Peyer's patch (tissue), 4 donors: Measurements from ENCODE around the gene OGA. TPM values are rescaled to one million over a fixed set of nuclear protein-coding genes. Genes with fewer than 3 reads are reported as not detected.

Experiments
- DNase-seq, 3 donors: peaks; one replicate each; pipeline ENCODE4 v3.0.0-alpha.2; 2017 to 2019
- H3K27ac ChIP-seq, 4 donors: fragments of 200-600 bp; sonication (generic); one replicate each; pipeline ENCODE4 v1.5.1; 2016 to 2019
- H3K27me3 ChIP-seq, 2 donors: fragments of 200-600 bp; sonication (generic); one replicate each; pipeline ENCODE4 v1.5.1; 2019
- H3K36me3 ChIP-seq, 3 donors: fragments of 200-600 bp; sonication (generic); one replicate each; pipeline ENCODE4 v1.5.1; 2016 to 2019
- H3K4me1 ChIP-seq, 4 donors: fragments of 200-600 bp; sonication (generic); one replicate each; pipeline ENCODE4 v1.5.1; 2016 to 2019
- H3K4me3 ChIP-seq, 4 donors: fragments of 200-600 bp; sonication (generic); 1 replicate in 3 of 4; 2 replicates in 1 of 4; pipeline ENCODE4 v1.5.1; 2016 to 2019; ENCODE audit warnings: mild to moderate bottlenecking in 1 of 4
- H3K9me3 ChIP-seq, 4 donors: fragments of 200-600 bp; sonication (generic); one replicate each; pipeline ENCODE4 v1.5.1; 2016 to 2019; ENCODE audit warnings: mild to moderate bottlenecking in 1 of 4
- POLR2A ChIP-seq, 2 donors: fragments of 450-650 bp; IDR thresholded peaks; one replicate each; pipeline ENCODE4 v1.5.1; 2017; ENCODE audit warnings: antibody characterized with exemption in 2 of 2, mild to moderate bottlenecking in 2 of 2, moderate library complexity in 2 of 2
- total RNA-seq, 4 donors: library from RNA; depleted of rRNA; stranded (reverse); fragments of >200 nt; gene quantifications; one replicate each; pipeline ENCODE4 v1.1.0, GENCODE V29; 2016
- TF ChIP-seq, protein P1 (sequence below), 6 experiments: fragments of 450-650 bp in 4 of 6; fragments of 200-600 bp in 2 of 6; sonication (generic) in 1 of 6; IDR thresholded peaks; one replicate each; pipeline ENCODE4 v1.5.1; 2017 to 2019; ENCODE audit warnings: antibody characterized with exemption in 6 of 6, mild to moderate bottlenecking in 3 of 6, moderate library complexity in 1 of 6

OGA gene
- total RNA-seq, 4 donors from 2014 or later, result 142 to 367 (median 173) TPM

DNA sequence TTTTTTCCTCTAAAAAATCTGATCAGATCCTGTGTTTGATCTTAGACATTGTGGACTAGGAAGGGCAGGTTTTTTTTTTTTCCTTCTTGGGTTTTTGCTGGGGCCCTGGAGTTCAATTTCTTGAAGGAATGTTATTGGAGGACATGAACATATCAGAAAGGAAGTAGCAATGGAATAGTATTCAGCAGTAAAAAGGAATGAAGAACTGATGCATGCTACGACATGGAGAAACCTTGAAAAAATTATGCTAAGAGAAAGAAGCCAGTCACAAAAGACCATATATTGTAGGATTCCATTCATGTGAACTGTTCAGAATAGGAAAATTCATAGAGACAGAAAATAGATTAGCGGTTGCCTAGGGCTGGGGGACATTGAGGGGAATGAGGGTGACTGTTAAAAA is 76.3 kb downstream of the OGA start:
- TF ChIP-seq POLR2A (IDR thresholded peaks at IDR 0.05), result no peak
- TF ChIP-seq, protein P1, sequence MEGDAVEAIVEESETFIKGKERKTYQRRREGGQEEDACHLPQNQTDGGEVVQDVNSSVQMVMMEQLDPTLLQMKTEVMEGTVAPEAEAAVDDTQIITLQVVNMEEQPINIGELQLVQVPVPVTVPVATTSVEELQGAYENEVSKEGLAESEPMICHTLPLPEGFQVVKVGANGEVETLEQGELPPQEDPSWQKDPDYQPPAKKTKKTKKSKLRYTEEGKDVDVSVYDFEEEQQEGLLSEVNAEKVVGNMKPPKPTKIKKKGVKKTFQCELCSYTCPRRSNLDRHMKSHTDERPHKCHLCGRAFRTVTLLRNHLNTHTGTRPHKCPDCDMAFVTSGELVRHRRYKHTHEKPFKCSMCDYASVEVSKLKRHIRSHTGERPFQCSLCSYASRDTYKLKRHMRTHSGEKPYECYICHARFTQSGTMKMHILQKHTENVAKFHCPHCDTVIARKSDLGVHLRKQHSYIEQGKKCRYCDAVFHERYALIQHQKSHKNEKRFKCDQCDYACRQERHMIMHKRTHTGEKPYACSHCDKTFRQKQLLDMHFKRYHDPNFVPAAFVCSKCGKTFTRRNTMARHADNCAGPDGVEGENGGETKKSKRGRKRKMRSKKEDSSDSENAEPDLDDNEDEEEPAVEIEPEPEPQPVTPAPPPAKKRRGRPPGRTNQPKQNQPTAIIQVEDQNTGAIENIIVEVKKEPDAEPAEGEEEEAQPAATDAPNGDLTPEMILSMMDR (IDR thresholded peaks at IDR 0.05), result no peak
- no peak for DNase-seq

DNA sequence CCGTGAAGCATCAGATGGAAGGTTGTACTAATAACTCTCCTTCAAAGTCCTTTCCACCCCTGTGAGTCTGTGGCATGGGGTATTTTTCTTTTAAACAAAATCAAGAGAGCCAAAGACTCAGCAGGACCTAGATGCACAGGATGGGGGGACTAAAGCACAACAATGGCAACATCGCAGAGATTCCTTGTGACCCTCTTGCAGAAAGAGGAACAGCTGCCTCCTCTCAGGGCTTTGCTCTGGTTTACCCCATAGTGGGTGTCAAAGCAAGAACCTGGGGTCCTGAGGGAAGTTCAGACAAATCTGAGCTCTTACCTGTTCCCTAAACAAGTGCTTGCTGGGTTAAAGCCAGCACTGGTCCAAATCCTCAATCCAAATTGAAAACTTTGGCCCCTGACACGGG is 81.6 kb downstream of the OGA start:
- H3K27ac ChIP-seq, result no peak overlapping the region
- no peak overlapping the region for H3K4me3 ChIP-seq
- DNase-seq, result no peak
- no peaks in the 10 kb centered on the region for H3K27me3 ChIP-seq
- no peaks in the 10 kb centered on the region for H3K36me3 ChIP-seq
- no peaks in the 10 kb centered on the region for H3K4me1 ChIP-seq
- TF ChIP-seq, protein P1 (IDR thresholded peaks at IDR 0.05), result no peak
- TF ChIP-seq POLR2A (IDR thresholded peaks at IDR 0.05), result no peak
- H3K9me3 ChIP-seq, result no peaks in the 10 kb centered on the region

More for the DNA sequence above, 76.3 kb downstream of the OGA start:
- Histone ChIP-seq H3K27ac (no peak overlapping the region), H3K4me1 (no peaks in the 10 kb centered on the region), H3K36me3 (no peaks in the 10 kb centered on the region), H3K27me3 (no peaks in the 10 kb centered on the region), H3K9me3 (no peaks in the 10 kb centered on the region), H3K4me3 (no peak overlapping the region)

Other genes starting within 250 kb of the OGA start
- gene POLL, start 230.2 kb downstream of the OGA start, total RNA-seq, result 10 to 100 TPM; 26.1 to 55.3 (median 41.2) TPM
- 10 to 100 TPM in 2 of 4 donors, 1 to 10 TPM in 2; 2.3 to 14.0 (median 8.5) TPM for gene DPCD, start 230.1 kb downstream of the OGA start, total RNA-seq
- 100 to 1,000 TPM in 1 of 4 donors, 10 to 100 TPM in 3; 28.0 to 106 (median 58.1) TPM for gene FBXW4, start 123.3 kb downstream of the OGA start, total RNA-seq
- not detected for gene FGF8, start 42.3 kb downstream of the OGA start, total RNA-seq
- 10 to 100 TPM in 2 of 4 donors, 1 to 10 TPM in 2; 7.7 to 25.6 (median 11.2) TPM for gene NPM3, start 35.0 kb downstream of the OGA start, total RNA-seq
- gene KCNIP2, start 25.4 kb upstream of the OGA start, total RNA-seq, result 10 to 100 TPM in 1 of 4 donors, 1 to 10 TPM in 3; 3.5 to 11.6 (median 5.5) TPM
- 10 to 100 TPM; 15.8 to 29.2 (median 23.0) TPM for gene ARMH3, start 237.7 kb upstream of the OGA start, total RNA-seq
- gene HPS6, start 246.9 kb upstream of the OGA start, total RNA-seq, result 10 to 100 TPM; 19.8 to 33.4 (median 24.8) TPM